Adrenal gland (tissue), 12 donors: ENCODE data around the gene SP100. TPM values are rescaled to one million over a fixed set of nuclear protein-coding genes. Genes with fewer than 3 reads are reported as not detected.
A peak's percentile ranks its signal among the peaks of the same experiment; 100 is the strongest.

ENCODE experiments used
- DNase-seq, 7 donors: peaks; one replicate each; pipeline ENCODE4 v3.0.0-alpha.2; 2019 to 2020
- H3K27ac ChIP-seq, 5 donors: fragments of 200-600 bp; sonication (generic) in 4 of 5; 1 replicate in 3 of 5; 2 replicates in 2 of 5; pipeline versions ENCODE4 v1.5.1 to v1.8.0; 2016 to 2020; ENCODE audit warnings: mild to moderate bottlenecking in 1 of 5
- H3K27me3 ChIP-seq: fragments of 200-600 bp; 2 replicates; pipeline ENCODE4 v1.8.0; 2021
- H3K36me3 ChIP-seq, 2 donors: fragments of 200-600 bp; replicated peaks in 1 of 2; 1 replicate in 1 of 2; 2 replicates in 1 of 2; pipeline versions ENCODE4 v1.5.1 to v1.8.0; 2018 to 2022
- H3K4me1 ChIP-seq, 2 donors: fragments of 200-600 bp; replicated peaks in 1 of 2; 1 replicate in 1 of 2; 2 replicates in 1 of 2; pipeline versions ENCODE4 v1.5.1 to v1.8.0; 2018 to 2021
- H3K4me3 ChIP-seq, 4 donors: fragments of 200-600 bp; sonication (generic) in 3 of 4; one replicate each; pipeline ENCODE4 v1.5.1; 2016 to 2018
- H3K9me3 ChIP-seq, 3 donors: fragments of 200-600 bp; sonication (generic) in 1 of 3; replicated peaks in 1 of 3; 1 replicate in 2 of 3; 2 replicates in 1 of 3; pipeline versions ENCODE4 v1.5.1 to v1.8.0; 2016 to 2021
- POLR2A ChIP-seq, 2 donors: fragments of 450-650 bp; IDR thresholded peaks; one replicate each; pipeline ENCODE4 v1.6.1; 2017; ENCODE audit warnings: antibody characterized with exemption in 2 of 2, mild to moderate bottlenecking in 2 of 2, moderate library complexity in 1 of 2
- WGBS, 4 donors: extraction: QIAGEN DNeasy Blood & Tissue Kit in 2 of 4; methylation state at CpG; one replicate each; pipeline versions ENCODE4 v1.1.5 to v1.1.7; 2013 to 2017; 5-methylcytosine and 5-hydroxymethylcytosine counted together
- intact Hi-C, 2 donors: fragments of 100-400 bp; cut with DNase I; formaldehyde crosslinking; loops; one replicate each; pipeline versions ENCODE4 v1.14.1 to v1.15.0; 2022 to 2023
- polyA plus RNA-seq, 3 donors: library from polyadenylated mRNA; stranded (reverse); fragments of 200-250 nt in 2 of 3; fragments of 350-450 nt in 1 of 3; fragmentation: Illumina TruSeq in 1 of 3; extraction: RNeasy Lipid Tissue Mini Kit (QIAGEN cat#74804) in 1 of 3; gene quantifications; one replicate each; pipeline ENCODE4 v1.2.3, GENCODE V29; 2013 to 2014
- total RNA-seq, 9 donors: library from RNA; depleted of rRNA in 4 of 9; stranded (reverse); fragments of >200 nt in 4 of 9; fragments of 120-200 nt in 1 of 9; fragmentation: NEBNext Ultra II Directional in 1 of 9; extraction: Animal tissue kit (Norgen Biotek cat#: 25700) in 1 of 9; gene quantifications; one replicate each; pipeline versions ENCODE4 v1.1.0 to v1.2.4, GENCODE V29; 2013 to 2023
- TF ChIP-seq, protein P1 (sequence below), 6 experiments: fragments of 450-650 bp in 4 of 6; fragments of 200-600 bp in 2 of 6; sonication (generic) in 1 of 6; IDR thresholded peaks; 1 replicate in 5 of 6; 2 replicates in 1 of 6; pipeline versions ENCODE4 v1.5.1 to v1.8.0; 2016 to 2021; ENCODE audit warnings: antibody characterized with exemption in 6 of 6, mild to moderate bottlenecking in 2 of 6, moderate library complexity in 1 of 6
- donor health status: healthy with polysubstance abuse.
- donor health status: Bipolar disorder and iron deficiency.
- donor health status: DM: yes; HTN: yes; CAD: no.
- donor health status: DM: no; HTN: no; CAD: no.
- donor health status: DM: no; HTN: no; CAD: no.
- donor health status: DM: yes; HTN: yes; CAD: no.

Gene SP100
- total and polyA plus RNA-seq, 12 donors = 59.2 to 147 (median 99.9) TPM

DNA sequence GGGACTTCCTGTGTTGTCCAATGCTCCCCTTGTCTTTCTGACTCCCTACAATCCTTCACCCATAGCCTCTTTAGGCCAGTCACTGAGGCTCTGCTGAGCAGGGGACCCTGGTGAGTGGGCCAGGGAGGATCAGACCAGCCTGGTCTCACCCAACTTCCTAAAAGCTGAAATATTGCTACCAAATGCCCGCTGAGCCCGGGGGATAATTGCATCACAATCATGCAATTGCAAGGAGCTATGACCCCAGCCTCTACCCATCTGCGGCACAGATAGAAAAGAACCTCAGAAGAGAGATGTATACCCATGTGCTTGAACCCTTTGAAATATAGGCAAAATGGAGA lies 3.7 kb upstream of the SP100 start:
- H3K36me3 ChIP-seq = no peaks in the 10 kb centered on the region
- intact Hi-C loops = no loop called here
- H3K4me3 ChIP-seq = peak overlapping the region in 2 of 4 donors; percentile 13 to 69
- peak overlapping the region in 4 of 5 donors; percentile 84 to 98 (median 95) for H3K27ac ChIP-seq
- peak in 1 of 7 donors; percentile 27 for DNase-seq
- no peak for TF ChIP-seq POLR2A (IDR thresholded peaks at IDR 0.05)
- TF ChIP-seq, protein P1, sequence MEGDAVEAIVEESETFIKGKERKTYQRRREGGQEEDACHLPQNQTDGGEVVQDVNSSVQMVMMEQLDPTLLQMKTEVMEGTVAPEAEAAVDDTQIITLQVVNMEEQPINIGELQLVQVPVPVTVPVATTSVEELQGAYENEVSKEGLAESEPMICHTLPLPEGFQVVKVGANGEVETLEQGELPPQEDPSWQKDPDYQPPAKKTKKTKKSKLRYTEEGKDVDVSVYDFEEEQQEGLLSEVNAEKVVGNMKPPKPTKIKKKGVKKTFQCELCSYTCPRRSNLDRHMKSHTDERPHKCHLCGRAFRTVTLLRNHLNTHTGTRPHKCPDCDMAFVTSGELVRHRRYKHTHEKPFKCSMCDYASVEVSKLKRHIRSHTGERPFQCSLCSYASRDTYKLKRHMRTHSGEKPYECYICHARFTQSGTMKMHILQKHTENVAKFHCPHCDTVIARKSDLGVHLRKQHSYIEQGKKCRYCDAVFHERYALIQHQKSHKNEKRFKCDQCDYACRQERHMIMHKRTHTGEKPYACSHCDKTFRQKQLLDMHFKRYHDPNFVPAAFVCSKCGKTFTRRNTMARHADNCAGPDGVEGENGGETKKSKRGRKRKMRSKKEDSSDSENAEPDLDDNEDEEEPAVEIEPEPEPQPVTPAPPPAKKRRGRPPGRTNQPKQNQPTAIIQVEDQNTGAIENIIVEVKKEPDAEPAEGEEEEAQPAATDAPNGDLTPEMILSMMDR (IDR thresholded peaks at IDR 0.05) = no peak
- H3K27me3 ChIP-seq = no peaks in the 10 kb centered on the region
- WGBS, 4 donors = 79 to 92% (median 85%) methylated on average over 3 of the region's 3 CpGs
- H3K9me3 ChIP-seq = no peaks in the 10 kb centered on the region
- H3K4me1 ChIP-seq = peaks cover 16 to 30% of the 10 kb centered on the region in 2 donors

DNA sequence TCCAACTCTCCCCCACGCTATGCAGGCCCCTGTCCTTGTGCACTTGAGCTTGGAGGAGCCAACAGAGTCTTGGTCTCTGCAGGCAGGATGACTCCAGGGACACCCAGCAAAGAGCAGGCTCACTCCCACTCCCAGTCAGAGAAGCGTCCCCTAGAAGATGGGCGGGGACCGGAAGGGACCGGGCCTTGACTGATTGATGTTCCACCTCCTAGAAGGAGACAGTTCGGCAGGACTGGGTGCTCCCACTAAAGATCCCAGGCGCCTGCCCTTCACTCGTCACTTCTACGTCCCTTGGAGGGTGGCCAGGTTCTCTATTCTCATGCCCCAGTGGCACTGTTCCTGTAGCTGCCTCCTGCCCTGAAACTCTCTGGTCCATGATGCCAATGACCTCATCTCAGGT lies 3.2 kb upstream of the SP100 start:
- peak in 1 of 7 donors; percentile 19 for DNase-seq
- no peaks in the 10 kb centered on the region for H3K9me3 ChIP-seq
- intact Hi-C loops = no loop called here
- H3K4me3 ChIP-seq = no peak overlapping the region
- TF ChIP-seq POLR2A (IDR thresholded peaks at IDR 0.05) = no peak
- TF ChIP-seq, protein P1 (IDR thresholded peaks at IDR 0.05) = no peak
- no peaks in the 10 kb centered on the region for H3K27me3 ChIP-seq
- 73 to 88% (median 82%) methylated on average over 5 to 9 of the region's 9 CpGs for WGBS, 4 donors
- no peak overlapping the region for H3K27ac ChIP-seq
- H3K36me3 ChIP-seq = no peaks in the 10 kb centered on the region
- peaks cover 21 to 35% of the 10 kb centered on the region in 2 donors for H3K4me1 ChIP-seq

DNA sequence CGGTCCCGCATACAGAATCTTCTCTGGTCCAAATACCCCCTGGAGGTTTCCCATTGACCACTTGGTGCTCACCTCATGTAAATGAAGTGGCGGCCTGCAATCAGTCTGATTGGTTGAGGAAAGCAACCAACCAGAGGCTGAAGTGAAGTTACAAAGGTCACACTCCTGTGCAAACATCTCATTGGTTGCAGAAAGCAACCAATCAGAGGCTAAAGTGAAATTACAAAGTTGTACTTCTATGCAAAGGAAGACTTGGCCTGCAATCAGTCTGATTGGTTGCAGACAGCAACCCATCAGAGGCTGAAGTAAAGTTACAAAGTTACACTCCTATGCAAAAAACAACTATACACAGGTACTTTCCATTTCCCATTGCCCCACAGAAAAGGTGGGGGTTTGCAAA lies 2.5 kb upstream of the SP100 start:
- H3K36me3 ChIP-seq = no peaks in the 10 kb centered on the region
- no peaks in the 10 kb centered on the region for H3K27me3 ChIP-seq
- 97 to 100% (median 98%) methylated on average over 3 of the region's 3 CpGs for WGBS, 4 donors
- DNase-seq = no peak
- H3K27ac ChIP-seq = no peak overlapping the region
- H3K9me3 ChIP-seq = no peaks in the 10 kb centered on the region
- intact Hi-C loops = no loop called here
- H3K4me3 ChIP-seq = no peak overlapping the region
- TF ChIP-seq POLR2A (IDR thresholded peaks at IDR 0.05) = no peak
- TF ChIP-seq, protein P1 (IDR thresholded peaks at IDR 0.05) = no peak
- H3K4me1 ChIP-seq = peaks cover 26 to 39% of the 10 kb centered on the region in 2 donors

DNA sequence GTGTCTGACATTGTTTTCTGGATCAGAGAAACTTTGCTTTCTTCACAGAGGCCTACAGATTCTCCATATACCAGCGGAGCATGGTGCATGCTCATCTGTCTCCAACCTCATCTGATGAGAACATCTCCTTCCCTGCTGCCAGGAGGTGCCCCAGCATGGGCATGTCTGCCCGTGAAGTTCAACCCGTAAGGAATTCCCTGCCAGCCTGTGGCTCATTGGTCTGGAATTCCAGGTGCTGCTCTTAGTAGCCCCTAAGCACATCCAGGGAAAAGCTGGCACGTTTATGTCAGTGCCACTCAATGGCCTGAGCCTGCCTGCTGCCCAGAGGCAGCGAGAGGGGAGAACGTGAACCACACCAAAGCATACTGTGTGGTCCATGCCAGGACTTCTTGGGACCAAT lies 1.7 kb upstream of the SP100 start:
- Histone ChIP-seq H3K27me3 (no peaks in the 10 kb centered on the region), H3K9me3 (no peaks in the 10 kb centered on the region), H3K27ac (no peak overlapping the region), H3K36me3 (no peaks in the 10 kb centered on the region), H3K4me1 (peaks cover 34 to 40% of the 10 kb centered on the region in 2 donors), H3K4me3 (no peak overlapping the region)
- no peak for TF ChIP-seq POLR2A (IDR thresholded peaks at IDR 0.05)
- TF ChIP-seq, protein P1 (IDR thresholded peaks at IDR 0.05) = no peak
- intact Hi-C loops = no loop called here
- no peak for DNase-seq
- WGBS, 4 donors = 93 to 99% (median 96%) methylated on average over 6 of the region's 6 CpGs
